PFSK-1 (cell line): ENCODE measurements around the gene VTI1A.

Experiments
- FOXP2 ChIP-seq: optimal IDR thresholded peaks from 2 replicates; pipeline ENCODE3; 2011; ENCODE audit warnings: borderline replicate concordance, control low read depth, inconsistent platforms; ENCODE audit not compliant: insufficient read depth; ENCODE audit errors: extremely low read length, extremely low read depth
- REST ChIP-seq, 2 experiments: IDR thresholded peaks; 2 replicates each; pipeline versions ENCODE4 v1.6.1 to v1.8.0; 2011 to 2012; ENCODE audit warnings: low read depth in 2 of 2, low read length in 2 of 2, control low read depth in 1 of 2, inconsistent platforms in 1 of 2, mild to moderate bottlenecking in 1 of 2, moderate library complexity in 1 of 2; ENCODE audit not compliant: insufficient read depth in 1 of 2
- SIN3A ChIP-seq: IDR thresholded peaks from 2 replicates; pipeline ENCODE4 v1.6.1; 2012; ENCODE audit warnings: mild to moderate bottlenecking, low read length, moderate library complexity, borderline replicate concordance; ENCODE audit not compliant: insufficient read depth
- TAF1 ChIP-seq: IDR thresholded peaks from 2 replicates; pipeline ENCODE4 v1.6.1; 2012; ENCODE audit warnings: low read length, control low read depth, borderline replicate concordance; ENCODE audit not compliant: insufficient read depth

GRCh38 chr10:112584276-112584675 lies 137.3 kb downstream of the VTI1A start:
- no peak for TF ChIP-seq REST (IDR thresholded peaks at IDR 0.05; ENCODE audit: insufficient read depth in 1 of 2, low read depth in 2 of 2, low read length in 2 of 2)
- TF ChIP-seq SIN3A, result no peak
- no peak for TF ChIP-seq TAF1
- TF ChIP-seq FOXP2, result no peak
